RWPE2 (cell line): ENCODE results near the gene NHEJ1.

Source experiments
- ATAC-seq: fragments of 200-7000 bp; cut with Tn5 transposase; 3 replicates; pipeline ENCODE4 v1.9.1; 2021; ENCODE audit warnings: low read depth
- DNase-seq: peaks from one replicate; pipeline ENCODE4 v3.0.0-alpha.2; 2020; ENCODE audit warnings: low spot score
- H3K27ac ChIP-seq: fragments of 450-650 bp; 2 replicates; pipeline ENCODE4 v1.5.1; 2017; ENCODE audit warnings: mild to moderate bottlenecking; ENCODE audit not compliant: poor library complexity, severe bottlenecking
- H3K27me3 ChIP-seq: fragments of 250-450 bp; sonication (Bioruptor Pico); 2 replicates; pipeline ENCODE4 v1.5.1; 2021; ENCODE audit warnings: mild to moderate bottlenecking, moderate library complexity; ENCODE audit not compliant: insufficient read depth, poor library complexity, severe bottlenecking
- H3K36me3 ChIP-seq: fragments of 250-450 bp; sonication (Bioruptor Pico); 2 replicates; pipeline ENCODE4 v1.5.1; 2020; ENCODE audit warnings: low read depth, mild to moderate bottlenecking, moderate library complexity
- H3K4me1 ChIP-seq: fragments of 250-450 bp; sonication (Bioruptor Pico); 2 replicates; pipeline ENCODE4 v1.5.1; 2021; ENCODE audit warnings: mild to moderate bottlenecking, moderate library complexity; ENCODE audit not compliant: insufficient read depth, poor library complexity, severe bottlenecking
- H3K4me3 ChIP-seq: fragments of 250-450 bp; sonication (Bioruptor Pico); 2 replicates; pipeline ENCODE4 v1.5.1; 2021; ENCODE audit warnings: mild to moderate bottlenecking, moderate library complexity; ENCODE audit not compliant: severe bottlenecking
- H3K9me3 ChIP-seq: fragments of 250-450 bp; sonication (Bioruptor Pico); 2 replicates; pipeline ENCODE4 v1.5.1; 2021; ENCODE audit warnings: mild to moderate bottlenecking, moderate library complexity; ENCODE audit not compliant: severe bottlenecking
- TF ChIP-seq, protein P1 (sequence below): fragments of 450-650 bp; IDR thresholded peaks from one replicate; pipeline ENCODE4 v1.5.1; 2017; ENCODE audit warnings: mild to moderate bottlenecking, moderate library complexity; ENCODE audit not compliant: poor library complexity, severe bottlenecking

The NHEJ1 gene

DNA sequence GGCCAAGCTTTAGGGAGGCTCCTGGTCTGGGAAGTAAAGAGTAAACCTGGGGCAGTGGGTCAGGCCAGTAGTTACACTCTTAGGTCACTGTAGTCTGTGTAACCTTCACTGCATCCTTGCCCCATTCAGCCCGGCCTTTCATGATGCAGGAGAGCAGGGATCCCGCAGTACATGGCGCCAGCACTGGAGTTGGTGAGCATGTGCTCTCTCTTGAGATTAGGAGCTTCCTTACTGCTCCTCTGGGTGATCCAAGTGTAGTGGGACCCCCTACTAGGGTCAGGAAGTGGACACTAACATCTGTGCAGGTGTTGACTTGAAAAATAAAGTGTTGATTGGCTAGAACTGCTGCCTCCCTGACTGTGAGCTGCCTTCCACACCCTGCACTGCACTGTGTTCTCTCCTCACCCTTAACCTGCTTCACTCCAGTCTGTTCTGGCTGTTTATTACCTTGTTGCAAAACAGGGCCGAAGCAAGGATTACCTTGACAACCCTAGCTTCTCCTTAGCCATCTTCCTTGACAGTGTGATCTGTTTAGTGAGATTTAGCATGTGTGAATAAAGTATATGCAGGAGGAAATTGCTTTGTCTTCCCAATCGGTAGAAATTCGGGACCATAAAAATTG is 22.6 kb upstream of the NHEJ1 start:
- Histone ChIP-seq H3K27ac (no peak overlapping the region), H3K36me3 (peaks cover 28% of the 10 kb centered on the region), H3K4me1 (no peaks in the 10 kb centered on the region), H3K4me3 (no peak overlapping the region), H3K27me3 (no peaks in the 10 kb centered on the region), H3K9me3 (no peaks in the 10 kb centered on the region)
- no peak for DNase-seq
- TF ChIP-seq, protein P1, sequence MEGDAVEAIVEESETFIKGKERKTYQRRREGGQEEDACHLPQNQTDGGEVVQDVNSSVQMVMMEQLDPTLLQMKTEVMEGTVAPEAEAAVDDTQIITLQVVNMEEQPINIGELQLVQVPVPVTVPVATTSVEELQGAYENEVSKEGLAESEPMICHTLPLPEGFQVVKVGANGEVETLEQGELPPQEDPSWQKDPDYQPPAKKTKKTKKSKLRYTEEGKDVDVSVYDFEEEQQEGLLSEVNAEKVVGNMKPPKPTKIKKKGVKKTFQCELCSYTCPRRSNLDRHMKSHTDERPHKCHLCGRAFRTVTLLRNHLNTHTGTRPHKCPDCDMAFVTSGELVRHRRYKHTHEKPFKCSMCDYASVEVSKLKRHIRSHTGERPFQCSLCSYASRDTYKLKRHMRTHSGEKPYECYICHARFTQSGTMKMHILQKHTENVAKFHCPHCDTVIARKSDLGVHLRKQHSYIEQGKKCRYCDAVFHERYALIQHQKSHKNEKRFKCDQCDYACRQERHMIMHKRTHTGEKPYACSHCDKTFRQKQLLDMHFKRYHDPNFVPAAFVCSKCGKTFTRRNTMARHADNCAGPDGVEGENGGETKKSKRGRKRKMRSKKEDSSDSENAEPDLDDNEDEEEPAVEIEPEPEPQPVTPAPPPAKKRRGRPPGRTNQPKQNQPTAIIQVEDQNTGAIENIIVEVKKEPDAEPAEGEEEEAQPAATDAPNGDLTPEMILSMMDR: no peak
- ATAC-seq: no peak

DNA sequence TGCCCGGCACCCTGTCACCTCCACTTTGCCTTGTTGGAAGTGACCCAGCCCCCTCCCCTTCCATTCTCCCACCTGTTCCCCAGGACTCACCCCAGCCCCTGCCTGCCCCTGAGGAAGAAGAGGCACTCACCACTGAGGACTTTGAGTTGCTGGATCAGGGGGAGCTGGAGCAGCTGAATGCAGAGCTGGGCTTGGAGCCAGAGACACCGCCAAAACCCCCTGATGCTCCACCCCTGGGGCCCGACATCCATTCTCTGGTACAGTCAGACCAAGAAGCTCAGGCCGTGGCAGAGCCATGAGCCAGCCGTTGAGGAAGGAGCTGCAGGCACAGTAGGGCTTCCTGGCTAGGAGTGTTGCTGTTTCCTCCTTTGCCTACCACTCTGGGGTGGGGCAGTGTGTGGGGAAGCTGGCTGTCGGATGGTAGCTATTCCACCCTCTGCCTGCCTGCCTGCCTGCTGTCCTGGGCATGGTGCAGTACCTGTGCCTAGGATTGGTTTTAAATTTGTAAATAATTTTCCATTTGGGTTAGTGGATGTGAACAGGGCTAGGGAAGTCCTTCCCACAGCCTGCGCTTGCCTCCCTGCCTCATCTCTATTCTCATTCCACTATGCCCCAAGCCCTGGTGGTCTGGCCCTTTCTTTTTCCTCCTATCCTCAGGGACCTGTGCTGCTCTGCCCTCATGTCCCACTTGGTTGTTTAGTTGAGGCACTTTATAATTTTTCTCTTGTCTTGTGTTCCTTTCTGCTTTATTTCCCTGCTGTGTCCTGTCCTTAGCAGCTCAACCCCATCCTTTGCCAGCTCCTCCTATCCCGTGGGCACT is 21.9 kb upstream of the NHEJ1 start:
- Histone ChIP-seq H3K27me3 (no peaks in the 10 kb centered on the region), H3K27ac (no peak overlapping the region), H3K4me3 (no peak overlapping the region), H3K36me3 (peaks cover 28% of the 10 kb centered on the region), H3K9me3 (no peaks in the 10 kb centered on the region), H3K4me1 (no peaks in the 10 kb centered on the region)
- DNase-seq (no peak), ATAC-seq (no peak)
- TF ChIP-seq, protein P1: no peak

DNA sequence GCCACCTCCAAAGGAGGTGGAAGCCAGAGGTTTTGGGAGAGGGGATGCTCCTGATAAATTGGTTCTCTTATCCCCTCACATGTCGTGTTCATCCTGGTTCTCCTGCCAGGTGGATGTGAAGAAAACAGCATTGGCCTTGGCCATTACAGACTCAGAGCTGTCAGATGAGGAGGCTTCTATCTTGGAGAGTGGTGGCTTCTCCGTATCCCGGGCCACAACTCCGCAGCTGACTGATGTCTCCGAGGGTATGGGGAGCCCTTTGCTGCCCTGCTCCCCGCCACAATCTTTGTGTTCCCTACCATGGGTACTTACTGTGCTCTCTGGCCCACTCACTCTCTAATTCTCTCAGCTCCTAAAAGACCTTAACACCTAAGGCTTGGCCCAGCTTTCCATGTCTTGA is 20.9 kb upstream of the NHEJ1 start:
- no peak overlapping the region for H3K27ac ChIP-seq
- H3K36me3 ChIP-seq: peaks cover 28% of the 10 kb centered on the region
- no peaks in the 10 kb centered on the region for H3K27me3 ChIP-seq
- H3K4me3 ChIP-seq: no peak overlapping the region
- no peaks in the 10 kb centered on the region for H3K4me1 ChIP-seq
- H3K9me3 ChIP-seq: no peaks in the 10 kb centered on the region
- TF ChIP-seq, protein P1: no peak
- no peak for DNase-seq
- no peak for ATAC-seq

DNA sequence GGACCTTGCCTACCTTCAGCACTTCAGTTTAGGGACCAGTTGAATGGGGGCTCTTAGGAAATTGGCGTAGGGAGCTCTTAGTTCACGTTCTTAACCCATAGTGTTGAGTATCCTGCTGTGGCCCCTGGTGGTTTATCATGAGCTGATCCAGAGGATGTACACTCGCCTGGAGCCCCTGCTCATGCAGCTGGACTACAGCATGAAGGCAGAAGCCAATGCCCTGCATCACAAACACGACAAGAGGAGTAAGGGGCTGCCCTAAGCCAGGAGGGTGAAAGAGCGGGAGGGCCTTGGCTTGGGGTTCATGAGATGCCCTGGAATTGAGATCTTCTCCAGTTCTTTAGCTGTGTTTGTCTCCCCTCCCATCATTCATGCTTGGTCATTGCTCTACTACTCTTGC is 20.3 kb upstream of the NHEJ1 start:
- ATAC-seq (no peak), DNase-seq (no peak)
- Histone ChIP-seq H3K27ac (no peak overlapping the region), H3K4me3 (no peak overlapping the region), H3K4me1 (no peaks in the 10 kb centered on the region), H3K36me3 (peaks cover 28% of the 10 kb centered on the region), H3K9me3 (no peaks in the 10 kb centered on the region), H3K27me3 (no peaks in the 10 kb centered on the region)
- TF ChIP-seq, protein P1: no peak
